WTC11 (cell line): ENCODE results near the gene SOS2. TPM values are rescaled to one million over a fixed set of nuclear protein-coding genes. Genes with fewer than 3 reads are reported as not detected.

Experiments used
- ATAC-seq: fragments of 200-7000 bp; cut with Tn5 transposase; 2 replicates; pipeline ENCODE4 v1.10.0; 2021; ENCODE audit warnings: mild to moderate bottlenecking, moderate library complexity
- CTCF ChIA-PET: fragments of 300-600 bp; sonication (Branson Sonifier 250); formaldehyde crosslinking; loops from one replicate; lab custom pipeline; 2021; ENCODE audit warnings: antibody characterized with exemption; lab: Charles Lee
- POLR2A ChIA-PET: fragments of 350-600 bp; sonication (Branson Sonifier 250); formaldehyde crosslinking; loops from one replicate; lab custom pipeline; 2021; ENCODE audit warnings: antibody characterized with exemption; lab: Charles Lee
- DNase-seq: peaks from one replicate; pipeline ENCODE4 v3.0.0; 2021; ENCODE audit warnings: low spot score
- H3K27ac Mint-ChIP-seq: 2 replicates; pipeline ENCODE4 v1.8.0; 2021; ENCODE audit warnings: mixed read lengths
- H3K27me3 Mint-ChIP-seq: 2 replicates; pipeline ENCODE4 v1.8.0; 2021; ENCODE audit warnings: low read depth, mild to moderate bottlenecking, moderate library complexity, mixed read lengths
- H3K36me3 Mint-ChIP-seq: 2 replicates; pipeline ENCODE4 v1.8.0; 2021; ENCODE audit warnings: mixed read lengths
- H3K4me1 Mint-ChIP-seq: 2 replicates; pipeline ENCODE4 v1.8.0; 2022; ENCODE audit warnings: mixed read lengths
- H3K4me3 Mint-ChIP-seq: 2 replicates; pipeline ENCODE4 v1.8.0; 2021; ENCODE audit warnings: mild to moderate bottlenecking, moderate library complexity, mixed read lengths
- H3K9me3 Mint-ChIP-seq: 2 replicates; pipeline ENCODE4 v1.8.0; 2021; ENCODE audit warnings: mixed read lengths
- CREB1 ChIP-seq: sonication (generic); formaldehyde crosslinking; IDR thresholded peaks from 2 replicates; pipeline ENCODE4 v1.8.0; 2023; ENCODE audit warnings: mild to moderate bottlenecking, missing genetic modification reagents
- FOXK1 ChIP-seq: sonication (generic); formaldehyde crosslinking; IDR thresholded peaks from 2 replicates; pipeline ENCODE4 v1.8.0; 2022; ENCODE audit warnings: mild to moderate bottlenecking, moderate library complexity, missing genetic modification reagents
- GABPB1 ChIP-seq: sonication (generic); formaldehyde crosslinking; IDR thresholded peaks from 2 replicates; pipeline ENCODE4 v1.8.1; 2023; ENCODE audit warnings: mild to moderate bottlenecking, missing genetic modification reagents
- NFATC4 ChIP-seq: fragments of 250-450 bp; sonication (Bioruptor Pico); IDR thresholded peaks from 2 replicates; pipeline ENCODE4 v1.9.0; 2021; ENCODE audit warnings: mild to moderate bottlenecking
- TP53 ChIP-seq: sonication (generic); formaldehyde crosslinking; IDR thresholded peaks from 2 replicates; pipeline ENCODE4 v1.8.1; 2023; ENCODE audit warnings: mild to moderate bottlenecking, missing genetic modification reagents
- ZBTB21 ChIP-seq: sonication (generic); formaldehyde crosslinking; IDR thresholded peaks from 2 replicates; pipeline ENCODE4 v1.8.1; 2023; ENCODE audit warnings: mild to moderate bottlenecking, missing genetic modification reagents, borderline replicate concordance
- total RNA-seq: library from RNA; stranded (reverse); gene quantifications from 3 replicates; pipeline ENCODE4 v1.2.3, GENCODE V29; 2021
- TF ChIP-seq, protein P1 (sequence below): fragments of 250-450 bp; sonication (Bioruptor Pico); IDR thresholded peaks from 2 replicates; pipeline ENCODE4 v1.9.0; 2021; ENCODE audit warnings: mild to moderate bottlenecking, borderline replicate concordance
- TF ChIP-seq, protein P2 (sequence below): fragments of 250-450 bp; sonication (Bioruptor Pico); IDR thresholded peaks from 2 replicates; pipeline ENCODE4 v2.1.2; 2022; ENCODE audit warnings: mild to moderate bottlenecking, moderate library complexity
- TF ChIP-seq, protein P3 (sequence below): sonication (generic); formaldehyde crosslinking; IDR thresholded peaks from 2 replicates; pipeline ENCODE4 v1.8.0; 2022; ENCODE audit warnings: missing genetic modification reagents
- TF ChIP-seq, protein P4 (sequence below): sonication (generic); formaldehyde crosslinking; IDR thresholded peaks from 2 replicates; pipeline ENCODE4 v1.8.1; 2023; ENCODE audit warnings: mild to moderate bottlenecking, moderate library complexity, missing genetic modification reagents
- TF ChIP-seq, protein P5 (sequence below): sonication (generic); formaldehyde crosslinking; IDR thresholded peaks from 2 replicates; pipeline ENCODE4 v1.8.1; 2022; ENCODE audit warnings: low read depth, missing genetic modification reagents, borderline replicate concordance
- TF ChIP-seq, protein P6 (sequence below): fragments of 200-600 bp; IDR thresholded peaks from 2 replicates; pipeline ENCODE4 v1.8.0; 2022; ENCODE audit warnings: antibody characterized with exemption
- TF ChIP-seq, protein P7 (sequence below): fragments of 250-450 bp; sonication (Bioruptor Pico); IDR thresholded peaks from 2 replicates; pipeline ENCODE4 v1.9.0; 2021; ENCODE audit warnings: mild to moderate bottlenecking

The SOS2 gene
- total RNA-seq, 1 experiment from 2014 or later: 11.0 TPM

DNA sequence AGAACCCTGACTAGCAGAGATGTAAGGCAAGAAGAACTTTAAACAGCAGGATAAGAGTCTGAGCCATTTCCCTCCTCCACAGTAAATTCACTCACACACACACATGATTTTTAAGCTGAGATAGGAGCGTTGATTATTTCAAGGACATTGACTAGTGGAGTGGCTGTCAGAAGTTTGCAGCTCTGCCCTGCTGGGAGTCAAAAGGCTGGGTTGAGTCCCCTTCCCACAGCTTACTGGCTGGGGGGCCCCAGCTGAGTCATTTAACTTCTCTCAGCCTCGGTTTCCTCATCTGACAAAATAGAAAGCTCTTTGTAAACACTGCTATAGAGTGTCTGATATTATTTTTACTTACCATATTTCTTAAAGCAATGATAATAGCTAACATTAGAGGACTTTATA lies 143.3 kb downstream of the SOS2 start:
- TF ChIP-seq, protein P1, sequence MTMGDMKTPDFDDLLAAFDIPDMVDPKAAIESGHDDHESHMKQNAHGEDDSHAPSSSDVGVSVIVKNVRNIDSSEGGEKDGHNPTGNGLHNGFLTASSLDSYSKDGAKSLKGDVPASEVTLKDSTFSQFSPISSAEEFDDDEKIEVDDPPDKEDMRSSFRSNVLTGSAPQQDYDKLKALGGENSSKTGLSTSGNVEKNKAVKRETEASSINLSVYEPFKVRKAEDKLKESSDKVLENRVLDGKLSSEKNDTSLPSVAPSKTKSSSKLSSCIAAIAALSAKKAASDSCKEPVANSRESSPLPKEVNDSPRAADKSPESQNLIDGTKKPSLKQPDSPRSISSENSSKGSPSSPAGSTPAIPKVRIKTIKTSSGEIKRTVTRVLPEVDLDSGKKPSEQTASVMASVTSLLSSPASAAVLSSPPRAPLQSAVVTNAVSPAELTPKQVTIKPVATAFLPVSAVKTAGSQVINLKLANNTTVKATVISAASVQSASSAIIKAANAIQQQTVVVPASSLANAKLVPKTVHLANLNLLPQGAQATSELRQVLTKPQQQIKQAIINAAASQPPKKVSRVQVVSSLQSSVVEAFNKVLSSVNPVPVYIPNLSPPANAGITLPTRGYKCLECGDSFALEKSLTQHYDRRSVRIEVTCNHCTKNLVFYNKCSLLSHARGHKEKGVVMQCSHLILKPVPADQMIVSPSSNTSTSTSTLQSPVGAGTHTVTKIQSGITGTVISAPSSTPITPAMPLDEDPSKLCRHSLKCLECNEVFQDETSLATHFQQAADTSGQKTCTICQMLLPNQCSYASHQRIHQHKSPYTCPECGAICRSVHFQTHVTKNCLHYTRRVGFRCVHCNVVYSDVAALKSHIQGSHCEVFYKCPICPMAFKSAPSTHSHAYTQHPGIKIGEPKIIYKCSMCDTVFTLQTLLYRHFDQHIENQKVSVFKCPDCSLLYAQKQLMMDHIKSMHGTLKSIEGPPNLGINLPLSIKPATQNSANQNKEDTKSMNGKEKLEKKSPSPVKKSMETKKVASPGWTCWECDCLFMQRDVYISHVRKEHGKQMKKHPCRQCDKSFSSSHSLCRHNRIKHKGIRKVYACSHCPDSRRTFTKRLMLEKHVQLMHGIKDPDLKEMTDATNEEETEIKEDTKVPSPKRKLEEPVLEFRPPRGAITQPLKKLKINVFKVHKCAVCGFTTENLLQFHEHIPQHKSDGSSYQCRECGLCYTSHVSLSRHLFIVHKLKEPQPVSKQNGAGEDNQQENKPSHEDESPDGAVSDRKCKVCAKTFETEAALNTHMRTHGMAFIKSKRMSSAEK (CRISPR knock-in tag): no peak
- no peak for TF ChIP-seq FOXK1 (CRISPR knock-in tag)
- Mint-ChIP-seq H3K4me3 (no peak overlapping the region), H3K4me1 (peaks cover 13% of the 10 kb centered on the region), H3K27ac (no peak overlapping the region), H3K36me3 (no peaks in the 10 kb centered on the region), H3K9me3 (no peaks in the 10 kb centered on the region), H3K27me3 (no peaks in the 10 kb centered on the region)
- no peak for ATAC-seq
- POLR2A ChIA-PET: no interaction called here
- CTCF ChIA-PET: interaction anchor here (1.7 kb wide), 1 partner anchor 226 kb away, joined by 7 read pairs; no protein-coding TSS in a partner anchor
- no peak for DNase-seq

DNA sequence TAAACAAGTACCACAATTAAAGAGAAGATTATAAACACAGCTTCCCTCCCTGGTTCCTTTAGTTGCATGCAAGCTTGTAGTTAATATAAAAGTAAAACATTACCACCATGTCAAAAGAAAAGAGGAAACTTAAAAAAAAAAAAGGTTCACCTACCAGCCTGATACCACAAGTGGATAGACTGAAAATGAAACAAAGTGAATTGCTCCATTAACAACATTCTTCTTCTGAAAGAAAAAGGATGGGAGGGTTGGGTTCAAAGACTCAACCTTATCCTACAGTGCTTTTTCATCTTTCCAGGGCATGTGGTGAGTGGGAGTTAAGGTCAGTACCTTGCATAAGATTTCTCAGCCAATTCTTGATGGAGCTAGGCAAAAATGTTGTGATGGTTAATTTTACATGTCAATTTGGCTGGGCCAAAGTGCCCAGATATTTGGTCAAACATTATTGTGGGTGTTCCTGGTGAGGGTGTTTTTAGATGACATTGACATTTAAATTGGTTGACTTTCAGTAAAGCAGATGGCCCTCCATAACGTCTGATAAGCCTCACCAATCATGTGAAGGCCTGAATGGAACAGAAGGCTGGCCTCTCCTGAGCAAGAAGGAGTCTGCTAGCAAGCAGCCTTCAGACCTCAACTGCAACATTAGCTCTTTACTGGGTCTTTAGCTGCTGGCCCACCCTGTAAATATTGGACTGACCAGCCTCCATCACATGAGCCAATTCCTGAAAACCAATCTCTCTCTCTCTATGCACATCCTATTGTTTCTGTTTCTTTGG lies 143.8 kb downstream of the SOS2 start:
- CTCF ChIA-PET: interaction anchor here (1.7 kb wide), 1 partner anchor 225 kb away, joined by 7 read pairs; no protein-coding TSS in a partner anchor
- no peak for DNase-seq
- Mint-ChIP-seq H3K4me3 (no peak overlapping the region), H3K36me3 (no peaks in the 10 kb centered on the region), H3K4me1 (peaks cover 10% of the 10 kb centered on the region), H3K27me3 (no peaks in the 10 kb centered on the region)
- ATAC-seq: no peak
- TF ChIP-seq, protein P2, sequence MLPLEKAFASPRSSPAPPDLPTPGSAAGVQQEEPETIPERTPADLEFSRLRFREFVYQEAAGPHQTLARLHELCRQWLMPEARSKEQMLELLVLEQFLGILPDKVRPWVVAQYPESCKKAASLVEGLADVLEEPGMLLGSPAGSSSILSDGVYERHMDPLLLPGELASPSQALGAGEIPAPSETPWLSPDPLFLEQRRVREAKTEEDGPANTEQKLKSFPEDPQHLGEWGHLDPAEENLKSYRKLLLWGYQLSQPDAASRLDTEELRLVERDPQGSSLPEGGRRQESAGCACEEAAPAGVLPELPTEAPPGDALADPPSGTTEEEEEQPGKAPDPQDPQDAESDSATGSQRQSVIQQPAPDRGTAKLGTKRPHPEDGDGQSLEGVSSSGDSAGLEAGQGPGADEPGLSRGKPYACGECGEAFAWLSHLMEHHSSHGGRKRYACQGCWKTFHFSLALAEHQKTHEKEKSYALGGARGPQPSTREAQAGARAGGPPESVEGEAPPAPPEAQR (CRISPR knock-in tag): no peak
- TF ChIP-seq, protein P3, sequence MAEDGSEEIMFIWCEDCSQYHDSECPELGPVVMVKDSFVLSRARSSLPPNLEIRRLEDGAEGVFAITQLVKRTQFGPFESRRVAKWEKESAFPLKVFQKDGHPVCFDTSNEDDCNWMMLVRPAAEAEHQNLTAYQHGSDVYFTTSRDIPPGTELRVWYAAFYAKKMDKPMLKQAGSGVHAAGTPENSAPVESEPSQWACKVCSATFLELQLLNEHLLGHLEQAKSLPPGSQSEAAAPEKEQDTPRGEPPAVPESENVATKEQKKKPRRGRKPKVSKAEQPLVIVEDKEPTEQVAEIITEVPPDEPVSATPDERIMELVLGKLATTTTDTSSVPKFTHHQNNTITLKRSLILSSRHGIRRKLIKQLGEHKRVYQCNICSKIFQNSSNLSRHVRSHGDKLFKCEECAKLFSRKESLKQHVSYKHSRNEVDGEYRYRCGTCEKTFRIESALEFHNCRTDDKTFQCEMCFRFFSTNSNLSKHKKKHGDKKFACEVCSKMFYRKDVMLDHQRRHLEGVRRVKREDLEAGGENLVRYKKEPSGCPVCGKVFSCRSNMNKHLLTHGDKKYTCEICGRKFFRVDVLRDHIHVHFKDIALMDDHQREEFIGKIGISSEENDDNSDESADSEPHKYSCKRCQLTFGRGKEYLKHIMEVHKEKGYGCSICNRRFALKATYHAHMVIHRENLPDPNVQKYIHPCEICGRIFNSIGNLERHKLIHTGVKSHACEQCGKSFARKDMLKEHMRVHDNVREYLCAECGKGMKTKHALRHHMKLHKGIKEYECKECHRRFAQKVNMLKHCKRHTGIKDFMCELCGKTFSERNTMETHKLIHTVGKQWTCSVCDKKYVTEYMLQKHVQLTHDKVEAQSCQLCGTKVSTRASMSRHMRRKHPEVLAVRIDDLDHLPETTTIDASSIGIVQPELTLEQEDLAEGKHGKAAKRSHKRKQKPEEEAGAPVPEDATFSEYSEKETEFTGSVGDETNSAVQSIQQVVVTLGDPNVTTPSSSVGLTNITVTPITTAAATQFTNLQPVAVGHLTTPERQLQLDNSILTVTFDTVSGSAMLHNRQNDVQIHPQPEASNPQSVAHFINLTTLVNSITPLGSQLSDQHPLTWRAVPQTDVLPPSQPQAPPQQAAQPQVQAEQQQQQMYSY (CRISPR knock-in tag): no peak
- TF ChIP-seq GABPB1 (CRISPR knock-in tag) (no peak), TP53 (CRISPR knock-in tag) (no peak), NFATC4 (no peak), CREB1 (CRISPR knock-in tag) (no peak), ZBTB21 (no peak)
- TF ChIP-seq, protein P4, sequence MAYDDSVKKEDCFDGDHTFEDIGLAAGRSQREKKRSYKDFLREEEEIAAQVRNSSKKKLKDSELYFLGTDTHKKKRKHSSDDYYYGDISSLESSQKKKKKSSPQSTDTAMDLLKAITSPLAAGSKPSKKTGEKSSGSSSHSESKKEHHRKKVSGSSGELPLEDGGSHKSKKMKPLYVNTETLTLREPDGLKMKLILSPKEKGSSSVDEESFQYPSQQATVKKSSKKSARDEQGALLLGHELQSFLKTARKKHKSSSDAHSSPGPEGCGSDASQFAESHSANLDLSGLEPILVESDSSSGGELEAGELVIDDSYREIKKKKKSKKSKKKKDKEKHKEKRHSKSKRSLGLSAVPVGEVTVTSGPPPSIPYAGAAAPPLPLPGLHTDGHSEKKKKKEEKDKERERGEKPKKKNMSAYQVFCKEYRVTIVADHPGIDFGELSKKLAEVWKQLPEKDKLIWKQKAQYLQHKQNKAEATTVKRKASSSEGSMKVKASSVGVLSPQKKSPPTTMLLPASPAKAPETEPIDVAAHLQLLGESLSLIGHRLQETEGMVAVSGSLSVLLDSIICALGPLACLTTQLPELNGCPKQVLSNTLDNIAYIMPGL: no peak
- TF ChIP-seq, protein P5, sequence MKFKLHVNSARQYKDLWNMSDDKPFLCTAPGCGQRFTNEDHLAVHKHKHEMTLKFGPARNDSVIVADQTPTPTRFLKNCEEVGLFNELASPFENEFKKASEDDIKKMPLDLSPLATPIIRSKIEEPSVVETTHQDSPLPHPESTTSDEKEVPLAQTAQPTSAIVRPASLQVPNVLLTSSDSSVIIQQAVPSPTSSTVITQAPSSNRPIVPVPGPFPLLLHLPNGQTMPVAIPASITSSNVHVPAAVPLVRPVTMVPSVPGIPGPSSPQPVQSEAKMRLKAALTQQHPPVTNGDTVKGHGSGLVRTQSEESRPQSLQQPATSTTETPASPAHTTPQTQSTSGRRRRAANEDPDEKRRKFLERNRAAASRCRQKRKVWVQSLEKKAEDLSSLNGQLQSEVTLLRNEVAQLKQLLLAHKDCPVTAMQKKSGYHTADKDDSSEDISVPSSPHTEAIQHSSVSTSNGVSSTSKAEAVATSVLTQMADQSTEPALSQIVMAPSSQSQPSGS (CRISPR knock-in tag): no peak
- TF ChIP-seq, protein P6, sequence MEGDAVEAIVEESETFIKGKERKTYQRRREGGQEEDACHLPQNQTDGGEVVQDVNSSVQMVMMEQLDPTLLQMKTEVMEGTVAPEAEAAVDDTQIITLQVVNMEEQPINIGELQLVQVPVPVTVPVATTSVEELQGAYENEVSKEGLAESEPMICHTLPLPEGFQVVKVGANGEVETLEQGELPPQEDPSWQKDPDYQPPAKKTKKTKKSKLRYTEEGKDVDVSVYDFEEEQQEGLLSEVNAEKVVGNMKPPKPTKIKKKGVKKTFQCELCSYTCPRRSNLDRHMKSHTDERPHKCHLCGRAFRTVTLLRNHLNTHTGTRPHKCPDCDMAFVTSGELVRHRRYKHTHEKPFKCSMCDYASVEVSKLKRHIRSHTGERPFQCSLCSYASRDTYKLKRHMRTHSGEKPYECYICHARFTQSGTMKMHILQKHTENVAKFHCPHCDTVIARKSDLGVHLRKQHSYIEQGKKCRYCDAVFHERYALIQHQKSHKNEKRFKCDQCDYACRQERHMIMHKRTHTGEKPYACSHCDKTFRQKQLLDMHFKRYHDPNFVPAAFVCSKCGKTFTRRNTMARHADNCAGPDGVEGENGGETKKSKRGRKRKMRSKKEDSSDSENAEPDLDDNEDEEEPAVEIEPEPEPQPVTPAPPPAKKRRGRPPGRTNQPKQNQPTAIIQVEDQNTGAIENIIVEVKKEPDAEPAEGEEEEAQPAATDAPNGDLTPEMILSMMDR: no peak
- TF ChIP-seq, protein P7, sequence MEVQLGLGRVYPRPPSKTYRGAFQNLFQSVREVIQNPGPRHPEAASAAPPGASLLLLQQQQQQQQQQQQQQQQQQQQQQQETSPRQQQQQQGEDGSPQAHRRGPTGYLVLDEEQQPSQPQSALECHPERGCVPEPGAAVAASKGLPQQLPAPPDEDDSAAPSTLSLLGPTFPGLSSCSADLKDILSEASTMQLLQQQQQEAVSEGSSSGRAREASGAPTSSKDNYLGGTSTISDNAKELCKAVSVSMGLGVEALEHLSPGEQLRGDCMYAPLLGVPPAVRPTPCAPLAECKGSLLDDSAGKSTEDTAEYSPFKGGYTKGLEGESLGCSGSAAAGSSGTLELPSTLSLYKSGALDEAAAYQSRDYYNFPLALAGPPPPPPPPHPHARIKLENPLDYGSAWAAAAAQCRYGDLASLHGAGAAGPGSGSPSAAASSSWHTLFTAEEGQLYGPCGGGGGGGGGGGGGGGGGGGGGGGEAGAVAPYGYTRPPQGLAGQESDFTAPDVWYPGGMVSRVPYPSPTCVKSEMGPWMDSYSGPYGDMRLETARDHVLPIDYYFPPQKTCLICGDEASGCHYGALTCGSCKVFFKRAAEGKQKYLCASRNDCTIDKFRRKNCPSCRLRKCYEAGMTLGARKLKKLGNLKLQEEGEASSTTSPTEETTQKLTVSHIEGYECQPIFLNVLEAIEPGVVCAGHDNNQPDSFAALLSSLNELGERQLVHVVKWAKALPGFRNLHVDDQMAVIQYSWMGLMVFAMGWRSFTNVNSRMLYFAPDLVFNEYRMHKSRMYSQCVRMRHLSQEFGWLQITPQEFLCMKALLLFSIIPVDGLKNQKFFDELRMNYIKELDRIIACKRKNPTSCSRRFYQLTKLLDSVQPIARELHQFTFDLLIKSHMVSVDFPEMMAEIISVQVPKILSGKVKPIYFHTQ: no peak
- TF ChIP-seq, all 79 proteins: peak for 0
- POLR2A ChIA-PET: no interaction called here
- H3K9me3 Mint-ChIP-seq: no peaks in the 10 kb centered on the region
- no peak overlapping the region for H3K27ac Mint-ChIP-seq
